ENCODE data around the gene SCYGR8. TPM values are rescaled to one million over a fixed set of nuclear protein-coding genes. Genes with fewer than 3 reads are reported as not detected.
"Not testable (repeated sequence)": the region's sequence is repeated elsewhere in the genome, so short reads cannot be mapped to it uniquely, and the experiment has no call there.

Gene SCYGR8
- total and polyA plus RNA-seq, 2 of the 8 experiments (the other 6 are each of a cell fraction or from before 2014, with no cell fraction given), result not detected

DNA sequence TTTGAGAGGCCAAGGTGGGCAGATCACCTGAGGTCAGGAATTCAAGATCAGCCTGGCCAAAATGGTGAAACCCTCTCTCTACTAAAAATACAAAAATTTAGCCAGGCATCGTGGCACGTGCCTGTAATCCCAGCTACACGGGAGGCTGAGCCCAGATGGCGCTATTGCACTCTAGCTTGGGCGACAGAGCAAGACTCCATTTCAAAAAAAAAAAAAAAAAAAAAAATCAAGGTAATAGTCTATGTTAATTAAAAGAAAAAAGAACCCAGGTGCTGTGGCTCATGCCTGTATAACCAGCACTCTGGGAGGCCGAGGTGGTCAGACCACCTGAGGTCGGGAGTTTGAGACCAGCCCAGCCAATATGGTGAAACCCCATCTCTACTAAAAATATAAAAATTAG is 5.0 kb upstream of the SCYGR8 start:
- ChIA-PET CTCF (ENCODE audit: partially characterized antibody) (interaction anchor here (0.6 to 2.8 kb wide), 23 partner anchors 9 to 1527 kb away, joined by 3 to 24 read pairs (median 4); no protein-coding TSS in a partner anchor), POLR2A (ENCODE audit: partially characterized antibody) (interaction anchor here (0.8 kb wide), 1 partner anchor 25 kb away, joined by 4 read pairs; no protein-coding TSS in a partner anchor)
- not testable (repeated sequence) for H3K9ac ChIP-seq (replicated peaks in 1 of 4; ENCODE audit: extremely low read depth in 1 of 4, low read depth in 3 of 4, low read length in 3 of 4); H3K79me1 ChIP-seq (ENCODE audit: low read depth, low read length); H3K4me1 ChIP-seq (replicated peaks in 1 of 4; ENCODE audit: control insufficient read depth in 3 of 4, insufficient read depth in 4 of 4, low read length in 3 of 4); H3K23ac ChIP-seq (ENCODE audit: insufficient read length); H3K56ac ChIP-seq (replicated peaks; ENCODE audit: insufficient read length, low read depth, low read length); H2BK5ac ChIP-seq (ENCODE audit: low read depth, low read length); H3K23me2 ChIP-seq (ENCODE audit: low read depth, low read length); H3K18ac ChIP-seq (ENCODE audit: extremely low read depth, low read length); H2AK5ac ChIP-seq (ENCODE audit: low read depth, low read length); H2BK12ac ChIP-seq (ENCODE audit: low read depth, low read length); H3K14ac ChIP-seq (ENCODE audit: insufficient read length); FAIRE-seq; H3K27me3 ChIP-seq (replicated peaks in 1 of 4; ENCODE audit: control insufficient read depth in 3 of 4, extremely low read depth in 1 of 4, insufficient read depth in 3 of 4, low read length in 3 of 4); H3K4me2 ChIP-seq (ENCODE audit: insufficient read depth in 1 of 2, low read depth in 2 of 2, low read length in 2 of 2); H4K20me1 ChIP-seq (replicated peaks in 1 of 2; ENCODE audit: control insufficient read depth in 1 of 2, insufficient read depth in 2 of 2, low read length in 2 of 2); H3K4me3 ChIP-seq (ENCODE audit: extremely low read depth in 1 of 4, insufficient read depth in 2 of 4, low read depth in 3 of 4, low read length in 4 of 4); H2BK20ac ChIP-seq (ENCODE audit: low read length); H3K27ac ChIP-seq (ENCODE audit: low read depth, low read length); H3K36me3 ChIP-seq (ENCODE audit: control insufficient read depth in 2 of 4, insufficient read depth in 4 of 4, low read length in 3 of 4); H4K5ac ChIP-seq (ENCODE audit: insufficient read length, low read depth, low read length); H4K91ac ChIP-seq (replicated peaks; ENCODE audit: insufficient read length, low read length); H3K9me3 ChIP-seq (ENCODE audit: insufficient read depth in 2 of 2, low read depth in 1 of 2, low read length in 1 of 2); H3K79me2 ChIP-seq (ENCODE audit: control insufficient read depth in 1 of 2, insufficient read depth in 2 of 2, low read length in 2 of 2); H2BK120ac ChIP-seq (replicated peaks; ENCODE audit: low read depth, low read length); H2BK15ac ChIP-seq (ENCODE audit: low read length); H2AFZ ChIP-seq (ENCODE audit: low read length); H4K8ac ChIP-seq (ENCODE audit: extremely low read depth, insufficient read depth, low read length); H3K4ac ChIP-seq (replicated peaks; ENCODE audit: insufficient read length, low read depth, low read length)
- 60% methylated on average over 6 of the region's 7 CpGs; no CpG with 5 or more reads in 1 of the 2 experiments for WGBS, 2 experiments (ENCODE audit: extremely low coverage in 1 of 2, insufficient coverage in 1 of 2, insufficient read length in 1 of 2, insufficient replicate concordance in 2 of 2, low coverage in 1 of 2, low lambda C conversion rate in 2 of 2, missing lambda C conversion rate in 1 of 2)
- 0 out of 2 replicates have a peak, but pooled peaks have one; percentile 28 for TF ChIP-seq TEAD4 (IDR thresholded peaks at IDR 0.05; ENCODE audit: low read depth, low read length)
- TF ChIP-seq, protein P1, sequence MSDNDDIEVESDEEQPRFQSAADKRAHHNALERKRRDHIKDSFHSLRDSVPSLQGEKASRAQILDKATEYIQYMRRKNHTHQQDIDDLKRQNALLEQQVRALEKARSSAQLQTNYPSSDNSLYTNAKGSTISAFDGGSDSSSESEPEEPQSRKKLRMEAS (IDR thresholded peaks at IDR 0.05), result peak; percentile 74
- TF ChIP-seq YY1 (IDR thresholded peaks at IDR 0.05; ENCODE audit: low read depth, low read length), result 0 out of 2 replicates have a peak, but pooled peaks have one; percentile 35
- TF ChIP-seq, protein P2, sequence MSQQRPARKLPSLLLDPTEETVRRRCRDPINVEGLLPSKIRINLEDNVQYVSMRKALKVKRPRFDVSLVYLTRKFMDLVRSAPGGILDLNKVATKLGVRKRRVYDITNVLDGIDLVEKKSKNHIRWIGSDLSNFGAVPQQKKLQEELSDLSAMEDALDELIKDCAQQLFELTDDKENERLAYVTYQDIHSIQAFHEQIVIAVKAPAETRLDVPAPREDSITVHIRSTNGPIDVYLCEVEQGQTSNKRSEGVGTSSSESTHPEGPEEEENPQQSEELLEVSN (IDR thresholded peaks at IDR 0.05), result peak; percentile 31; the same call in 1 of the 2 replicates
- peak; percentile 47 to 59; a peak in 3 of 4 replicates for TF ChIP-seq RAD21 (IDR thresholded peaks at IDR 0.05 in 1 of 2, conservative IDR thresholded peaks at IDR 0.05 in 1 of 2; ENCODE audit: low read depth in 2 of 2, low read length in 2 of 2)
- TF ChIP-seq, protein P3, sequence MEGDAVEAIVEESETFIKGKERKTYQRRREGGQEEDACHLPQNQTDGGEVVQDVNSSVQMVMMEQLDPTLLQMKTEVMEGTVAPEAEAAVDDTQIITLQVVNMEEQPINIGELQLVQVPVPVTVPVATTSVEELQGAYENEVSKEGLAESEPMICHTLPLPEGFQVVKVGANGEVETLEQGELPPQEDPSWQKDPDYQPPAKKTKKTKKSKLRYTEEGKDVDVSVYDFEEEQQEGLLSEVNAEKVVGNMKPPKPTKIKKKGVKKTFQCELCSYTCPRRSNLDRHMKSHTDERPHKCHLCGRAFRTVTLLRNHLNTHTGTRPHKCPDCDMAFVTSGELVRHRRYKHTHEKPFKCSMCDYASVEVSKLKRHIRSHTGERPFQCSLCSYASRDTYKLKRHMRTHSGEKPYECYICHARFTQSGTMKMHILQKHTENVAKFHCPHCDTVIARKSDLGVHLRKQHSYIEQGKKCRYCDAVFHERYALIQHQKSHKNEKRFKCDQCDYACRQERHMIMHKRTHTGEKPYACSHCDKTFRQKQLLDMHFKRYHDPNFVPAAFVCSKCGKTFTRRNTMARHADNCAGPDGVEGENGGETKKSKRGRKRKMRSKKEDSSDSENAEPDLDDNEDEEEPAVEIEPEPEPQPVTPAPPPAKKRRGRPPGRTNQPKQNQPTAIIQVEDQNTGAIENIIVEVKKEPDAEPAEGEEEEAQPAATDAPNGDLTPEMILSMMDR (IDR thresholded peaks at IDR 0.05; ENCODE audit: control extremely low read depth in 1 of 3, insufficient read depth in 1 of 3, low read depth in 1 of 3, low read length in 3 of 3), result peak; percentile 39 to 65 (median 54)
- peak in 1 of 2 experiments; percentile 66 for DNase-seq (ENCODE audit: low read depth in 1 of 2, low spot score in 2 of 2)
